C4-2B (cell line): ENCODE results near the gene MFN1.
A peak's percentile ranks its signal among the peaks of the same experiment; 100 is the strongest.

Experiments used
- H3K27ac ChIP-seq: fragments of 450-650 bp; 2 replicates; pipeline ENCODE4 v1.5.1; 2017
- ZFX ChIP-seq: fragments of 450-650 bp; IDR thresholded peaks from 2 replicates; pipeline ENCODE4 v1.6.1; 2017
- TF ChIP-seq, protein P1 (sequence below): fragments of 450-650 bp; conservative IDR thresholded peaks from 2 replicates; pipeline ENCODE4 v1.5.1; 2017; ENCODE audit warnings: mild to moderate bottlenecking

MFN1 gene

DNA sequence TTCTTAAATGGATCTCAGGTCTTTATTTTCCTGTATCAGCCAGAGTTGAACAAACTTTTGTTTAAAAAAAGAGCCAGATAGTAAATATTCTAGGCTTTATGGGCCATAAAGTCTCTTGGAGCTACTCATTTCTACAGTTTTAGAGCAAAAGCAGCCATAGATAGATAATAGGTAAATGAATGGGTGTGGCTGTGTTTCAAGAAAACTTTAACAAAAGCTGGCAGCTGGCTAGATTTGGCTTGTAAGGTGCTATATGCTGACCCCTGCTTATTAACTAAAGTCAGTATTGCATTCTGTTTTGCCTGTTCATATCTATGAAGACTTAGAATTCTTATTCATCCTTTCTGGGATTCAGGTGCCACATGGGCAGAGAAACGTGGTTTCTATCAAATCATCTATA is 29.0 kb downstream of the MFN1 start:
- TF ChIP-seq, protein P1, sequence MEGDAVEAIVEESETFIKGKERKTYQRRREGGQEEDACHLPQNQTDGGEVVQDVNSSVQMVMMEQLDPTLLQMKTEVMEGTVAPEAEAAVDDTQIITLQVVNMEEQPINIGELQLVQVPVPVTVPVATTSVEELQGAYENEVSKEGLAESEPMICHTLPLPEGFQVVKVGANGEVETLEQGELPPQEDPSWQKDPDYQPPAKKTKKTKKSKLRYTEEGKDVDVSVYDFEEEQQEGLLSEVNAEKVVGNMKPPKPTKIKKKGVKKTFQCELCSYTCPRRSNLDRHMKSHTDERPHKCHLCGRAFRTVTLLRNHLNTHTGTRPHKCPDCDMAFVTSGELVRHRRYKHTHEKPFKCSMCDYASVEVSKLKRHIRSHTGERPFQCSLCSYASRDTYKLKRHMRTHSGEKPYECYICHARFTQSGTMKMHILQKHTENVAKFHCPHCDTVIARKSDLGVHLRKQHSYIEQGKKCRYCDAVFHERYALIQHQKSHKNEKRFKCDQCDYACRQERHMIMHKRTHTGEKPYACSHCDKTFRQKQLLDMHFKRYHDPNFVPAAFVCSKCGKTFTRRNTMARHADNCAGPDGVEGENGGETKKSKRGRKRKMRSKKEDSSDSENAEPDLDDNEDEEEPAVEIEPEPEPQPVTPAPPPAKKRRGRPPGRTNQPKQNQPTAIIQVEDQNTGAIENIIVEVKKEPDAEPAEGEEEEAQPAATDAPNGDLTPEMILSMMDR = no peak
- TF ChIP-seq ZFX = no peak
- H3K27ac ChIP-seq = no peak overlapping the region

DNA sequence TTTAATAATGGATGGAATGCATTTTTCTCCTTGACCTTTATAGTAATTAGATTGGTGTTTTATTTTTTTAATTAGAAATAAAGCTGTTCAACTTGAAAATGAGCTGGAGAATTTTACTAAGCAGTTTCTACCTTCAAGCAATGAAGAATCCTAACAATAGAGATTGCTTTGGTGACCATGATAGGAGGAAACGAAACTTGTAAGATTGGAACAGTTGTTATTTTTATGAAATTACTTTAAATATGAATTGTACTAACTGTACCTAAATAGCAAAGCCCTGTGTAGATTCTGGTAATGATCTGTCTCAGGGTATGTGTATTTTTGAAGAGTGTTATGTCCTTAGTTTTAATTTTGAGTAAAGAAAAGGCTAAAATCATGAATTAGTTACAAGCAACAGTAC is 44.4 kb downstream of the MFN1 start:
- no peak overlapping the region for H3K27ac ChIP-seq
- TF ChIP-seq, protein P1 = no peak
- no peak for TF ChIP-seq ZFX

DNA sequence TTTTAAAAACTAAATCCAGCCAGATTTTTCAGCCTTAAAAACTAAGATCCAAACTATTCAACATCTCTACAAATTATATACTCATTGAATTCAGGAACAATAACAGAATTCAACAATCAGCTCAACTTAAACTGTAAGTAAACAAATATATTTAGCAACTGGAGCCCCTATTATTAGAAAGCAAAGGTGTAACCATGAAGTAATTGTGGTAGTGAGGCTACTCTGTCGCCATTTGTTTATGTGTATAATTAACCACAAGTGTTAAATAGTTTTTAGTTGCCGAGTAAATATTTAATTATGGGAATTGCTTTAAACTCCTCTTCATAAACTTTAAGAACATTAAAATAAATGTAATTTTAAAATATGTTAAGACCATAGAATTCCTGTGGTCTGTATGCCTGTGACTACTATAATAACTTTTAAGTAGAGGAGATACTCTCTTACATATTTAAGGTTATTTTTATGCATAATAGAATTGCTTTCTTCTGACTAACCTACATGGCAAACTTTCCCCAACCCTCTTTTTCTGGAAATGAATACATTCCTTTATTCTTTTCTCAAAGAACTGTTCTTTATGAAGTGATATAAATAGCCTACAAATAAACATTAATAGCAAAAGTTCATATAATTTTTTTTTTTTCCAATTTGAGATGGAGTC is 51.2 kb downstream of the MFN1 start:
- H3K27ac ChIP-seq = no peak overlapping the region
- TF ChIP-seq, protein P1 = no peak
- TF ChIP-seq ZFX = no peak

DNA sequence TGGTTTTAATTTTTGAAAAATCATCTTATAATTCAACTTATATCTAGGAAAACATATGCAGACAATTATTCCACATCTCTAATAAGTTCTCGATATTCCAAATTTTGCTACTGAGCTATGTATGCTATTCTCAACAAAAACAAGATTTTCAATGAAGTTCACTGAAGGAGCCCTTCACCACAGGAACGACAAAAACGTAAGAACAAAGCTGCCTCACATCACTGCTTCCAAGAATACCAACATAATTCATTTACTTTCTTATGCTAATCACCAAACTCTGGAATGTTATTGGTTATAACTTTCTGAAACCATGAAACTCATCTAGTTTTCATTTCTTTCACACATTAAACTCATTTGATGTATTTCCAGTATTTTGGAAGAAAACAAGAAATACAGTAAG is 54.1 kb downstream of the MFN1 start:
- TF ChIP-seq, protein P1 = no peak
- TF ChIP-seq ZFX = no peak
- H3K27ac ChIP-seq = no peak overlapping the region

DNA sequence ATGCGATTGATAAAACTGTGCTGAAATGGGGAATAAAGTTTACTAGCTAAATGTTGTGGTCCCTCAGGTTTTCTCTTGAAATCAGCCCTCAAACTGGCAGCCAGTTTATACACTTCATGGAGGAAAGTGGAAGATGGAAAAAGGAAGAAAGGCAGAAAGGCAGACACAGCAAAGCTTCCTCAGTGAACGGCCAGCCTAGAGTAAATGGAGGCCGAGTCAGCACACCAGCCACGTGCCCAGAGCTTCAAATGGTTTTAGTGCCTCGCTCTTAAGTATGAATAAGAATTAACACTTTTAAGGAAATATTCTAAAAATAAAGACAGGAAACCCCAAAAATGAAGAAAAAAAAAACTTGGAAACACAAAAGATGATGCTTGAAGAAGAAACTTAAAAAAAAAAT is 55.5 kb downstream of the MFN1 start:
- TF ChIP-seq, protein P1 = no peak
- TF ChIP-seq ZFX = no peak
- no peak overlapping the region for H3K27ac ChIP-seq

DNA sequence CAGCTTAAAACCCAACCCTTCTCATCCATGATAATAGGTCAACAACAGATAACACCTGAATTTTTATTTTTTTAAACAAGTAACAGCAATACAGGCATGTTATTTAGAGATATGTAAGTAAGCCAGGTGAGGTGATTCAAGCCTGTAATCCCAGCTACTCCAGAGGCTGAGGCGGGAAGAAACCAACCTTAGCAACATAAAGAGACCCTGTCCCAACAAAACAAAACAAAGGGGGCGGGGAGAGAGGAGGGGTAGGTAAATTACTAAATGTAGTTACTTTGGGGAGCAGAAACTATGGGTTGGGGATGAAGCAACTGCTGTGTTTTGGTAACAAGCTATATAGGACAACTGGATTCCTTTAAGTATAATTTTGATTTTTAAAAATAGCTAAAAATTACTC is 56.8 kb downstream of the MFN1 start:
- no peak for TF ChIP-seq ZFX
- H3K27ac ChIP-seq = no peak overlapping the region

DNA sequence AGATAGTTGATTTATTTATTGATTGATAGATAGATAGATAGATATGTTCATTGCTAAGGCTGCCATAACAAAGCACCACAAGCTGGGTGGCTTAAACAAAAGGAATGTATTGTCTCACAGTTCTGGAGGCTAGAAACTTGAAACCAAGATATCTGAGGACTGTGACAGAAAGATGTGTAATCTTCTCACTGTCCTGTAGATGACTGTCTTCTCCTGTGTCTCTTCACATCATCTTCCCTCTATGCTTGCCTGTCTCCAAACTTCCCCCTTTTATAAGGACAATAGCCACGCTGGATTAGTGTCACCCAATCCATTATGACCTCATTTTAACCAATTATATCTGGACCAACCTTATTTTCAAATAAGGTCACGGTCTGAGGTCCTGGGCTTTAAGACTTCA is 62.8 kb downstream of the MFN1 start:
- TF ChIP-seq, protein P1 = peak; percentile 21; the same call in 1 of the 2 replicates
- no peak for TF ChIP-seq ZFX
- H3K27ac ChIP-seq = no peak overlapping the region

DNA sequence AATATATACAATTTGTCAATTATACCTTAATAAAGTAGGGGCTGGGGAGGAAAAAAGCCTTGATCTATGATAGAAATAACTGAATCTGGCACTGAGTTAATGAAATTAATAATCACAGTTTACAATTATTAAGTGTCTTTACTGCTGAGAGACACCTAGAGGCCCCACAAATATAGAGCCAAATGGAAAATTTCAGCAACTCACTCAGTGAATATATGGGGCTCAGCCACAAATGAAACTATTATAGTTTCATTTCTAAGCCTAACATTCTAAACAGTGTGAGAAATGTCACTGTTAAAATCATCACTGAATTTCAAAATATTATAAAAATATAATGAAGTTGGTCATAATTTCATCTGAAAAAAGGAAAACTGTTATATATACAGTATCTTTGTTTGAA is 63.5 kb downstream of the MFN1 start:
- no peak overlapping the region for H3K27ac ChIP-seq
- TF ChIP-seq, protein P1 = no peak
- TF ChIP-seq ZFX = no peak
